Small intestine (tissue), 7 donors: ENCODE results near the gene SOST. TPM values are rescaled to one million over a fixed set of nuclear protein-coding genes. Genes with fewer than 3 reads are reported as not detected.

Experiments
- DNase-seq, 2 donors: peaks; one replicate each; pipeline versions ENCODE4 v3.0.0 to v3.0.0-alpha.2; 2013
- FAIRE-seq: peaks from 2 replicates; lab custom pipeline; 2012; peaks lifted over from hg19 to GRCh38; lab: Jason Lieb, UNC
- H3K27ac ChIP-seq, 3 donors: one replicate each; pipeline ENCODE4 v1.5.1; 2013; ENCODE audit warnings: low read length in 2 of 3, mild to moderate bottlenecking in 2 of 3, control low read depth in 1 of 3, inconsistent platforms in 1 of 3, low read depth in 1 of 3, moderate library complexity in 1 of 3
- H3K27me3 ChIP-seq, 3 donors: one replicate each; pipeline ENCODE4 v1.6.1; 2013; ENCODE audit warnings: low read length in 3 of 3, inconsistent platforms in 1 of 3; ENCODE audit not compliant: control insufficient read depth in 3 of 3, insufficient read depth in 3 of 3
- H3K36me3 ChIP-seq, 3 donors: one replicate each; pipeline ENCODE4 v1.6.1; 2013; ENCODE audit warnings: low read length in 3 of 3, inconsistent platforms in 1 of 3, low read depth in 1 of 3, mild to moderate bottlenecking in 1 of 3, moderate library complexity in 1 of 3; ENCODE audit not compliant: control insufficient read depth in 3 of 3, insufficient read depth in 2 of 3
- H3K4me1 ChIP-seq, 3 donors: one replicate each; pipeline ENCODE4 v1.6.1; 2013; ENCODE audit warnings: low read length in 2 of 3, inconsistent platforms in 1 of 3, low read depth in 1 of 3, mild to moderate bottlenecking in 1 of 3, moderate library complexity in 1 of 3; ENCODE audit not compliant: control insufficient read depth in 3 of 3, insufficient read depth in 2 of 3
- H3K4me3 ChIP-seq, 3 donors: one replicate each; pipeline ENCODE4 v1.5.1; 2013; ENCODE audit warnings: low read length in 3 of 3, control low read depth in 1 of 3, inconsistent platforms in 1 of 3, low read depth in 1 of 3, mild to moderate bottlenecking in 1 of 3, moderate library complexity in 1 of 3
- H3K9me3 ChIP-seq, 2 donors: one replicate each; pipeline ENCODE4 v1.6.1; 2013; ENCODE audit warnings: low read depth in 1 of 2, low read length in 1 of 2; ENCODE audit not compliant: control insufficient read depth in 2 of 2, insufficient read depth in 1 of 2
- WGBS, 3 donors: extraction: QIAGEN DNeasy Blood & Tissue Kit; methylation state at CpG; one replicate each; pipeline ENCODE4 v1.1.7; 2013; 5-methylcytosine and 5-hydroxymethylcytosine counted together
- polyA plus RNA-seq, 4 donors: library from polyadenylated mRNA; stranded (reverse) in 3 of 4; unstranded in 1 of 4; fragments of 200-250 nt in 3 of 4; fragments of 120-200 nt in 1 of 4; gene quantifications; one replicate each; pipeline versions ENCODE4 v1.2.1 to v1.2.3, GENCODE V29; 2013
- donor health status: healthy with polysubstance abuse.
- donor health status: control.
- donor health status: control.
- donor health status: Bipolar disorder and iron deficiency.
- donor health status: healthy.

The SOST gene
- polyA plus RNA-seq, 4 donors: 0.04 TPM; not detected in 3

GRCh38 chr17:43733956-43734355 is 24.6 kb downstream of the SOST start:
- DNase-seq: no peak
- WGBS, 3 donors: 71 to 79% (median 78%) methylated on average over 1 of the region's 1 CpG
- Histone ChIP-seq H3K4me3 (no peak overlapping the region), H3K36me3 (no peaks in the 10 kb centered on the region), H3K27ac (no peak overlapping the region), H3K9me3 (peaks cover 0 to 6% of the 10 kb centered on the region in 2 donors), H3K4me1 (no peaks in the 10 kb centered on the region), H3K27me3 (peaks cover 0 to 3% (median 0%) of the 10 kb centered on the region in 3 donors)
- FAIRE-seq: no peak

DNA sequence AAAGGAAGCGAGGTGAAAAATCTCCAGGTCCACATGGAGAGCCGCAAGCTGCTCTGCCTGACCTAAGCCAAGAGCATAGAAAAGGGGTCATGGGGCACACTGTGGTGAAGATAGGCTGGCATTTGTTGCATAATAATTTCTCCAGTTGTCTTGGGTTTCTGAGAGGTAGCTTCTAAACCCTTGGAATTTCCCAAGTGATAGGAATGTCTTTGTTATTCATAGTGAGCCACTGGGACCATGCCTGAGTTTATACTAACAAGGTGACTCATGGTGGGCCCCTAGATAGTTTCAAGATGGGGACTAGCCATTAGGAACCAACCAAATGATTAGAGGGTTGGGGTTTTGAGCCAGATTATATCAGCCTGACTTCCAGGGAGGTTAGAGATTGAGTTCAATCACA is 25.6 kb downstream of the SOST start:
- DNase-seq: no peak
- H3K36me3 ChIP-seq: no peaks in the 10 kb centered on the region
- no peak overlapping the region for H3K27ac ChIP-seq
- no peak for FAIRE-seq
- no peak overlapping the region for H3K4me3 ChIP-seq
- peaks cover 0 to 6% of the 10 kb centered on the region in 2 donors for H3K9me3 ChIP-seq
- no peaks in the 10 kb centered on the region for H3K4me1 ChIP-seq
- H3K27me3 ChIP-seq: peaks cover 0 to 1% (median 0%) of the 10 kb centered on the region in 3 donors
- WGBS, 3 donors: 96 to 97% (median 96%) methylated on average over 2 of the region's 2 CpGs

DNA sequence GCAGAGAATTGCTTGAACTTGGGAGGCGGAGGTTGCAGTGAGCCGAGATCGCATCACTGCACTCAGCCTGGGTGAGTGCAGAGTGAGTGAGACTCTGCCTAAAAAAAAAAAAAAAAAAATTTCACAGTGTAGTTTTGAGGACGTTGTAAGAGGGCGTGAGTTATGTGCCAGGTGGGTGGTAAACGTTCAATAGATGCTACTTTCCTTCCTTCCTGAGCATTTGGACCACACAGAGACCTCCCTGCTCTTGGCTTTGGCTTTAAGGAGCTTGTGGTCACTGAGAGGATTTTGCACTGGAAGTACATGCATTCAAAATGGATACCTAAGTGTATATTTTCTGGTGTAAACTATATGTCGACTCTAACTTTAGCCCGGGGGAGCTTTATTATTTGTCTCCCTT is 30.5 kb downstream of the SOST start:
- H3K36me3 ChIP-seq: no peaks in the 10 kb centered on the region
- no peak overlapping the region for H3K27ac ChIP-seq
- WGBS, 3 donors: 77 to 82% (median 77%) methylated on average over 8 of the region's 8 CpGs
- H3K4me3 ChIP-seq: no peak overlapping the region
- no peaks in the 10 kb centered on the region for H3K27me3 ChIP-seq
- DNase-seq (no peak), FAIRE-seq (no peak)
- peaks cover 0 to 3% of the 10 kb centered on the region in 2 donors for H3K9me3 ChIP-seq
- H3K4me1 ChIP-seq: no peaks in the 10 kb centered on the region

DNA sequence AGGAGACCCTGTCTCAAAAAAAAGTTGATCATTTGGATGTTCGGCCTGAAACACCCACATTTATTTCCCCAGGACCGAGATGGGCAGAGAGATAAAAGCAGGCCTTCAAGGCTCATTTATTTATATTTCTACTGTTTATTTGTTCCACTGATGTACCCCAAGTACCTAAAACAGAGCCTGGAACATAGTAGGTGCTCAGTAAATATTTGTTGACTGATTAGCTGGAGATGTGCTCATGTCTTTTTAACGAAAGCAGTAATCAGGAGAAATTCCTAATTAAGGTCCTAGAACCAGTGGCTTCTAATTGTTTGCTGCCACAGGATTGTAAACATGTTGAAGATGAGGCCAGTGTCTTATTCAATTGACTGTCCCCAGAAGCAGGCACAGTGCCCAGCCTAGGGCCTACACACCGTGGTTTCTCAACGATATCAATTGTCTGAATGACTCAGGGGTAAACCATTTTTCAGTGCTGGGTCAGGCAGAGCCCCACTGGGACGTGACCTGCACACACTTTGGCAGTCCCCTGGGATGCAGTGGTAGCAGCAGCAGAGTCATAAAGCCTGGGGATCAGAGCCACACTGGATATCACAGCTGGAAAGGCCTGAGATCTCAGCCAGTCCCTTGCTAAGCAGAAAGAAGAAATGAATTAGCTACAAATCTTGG is 34.8 kb downstream of the SOST start:
- no peak for DNase-seq
- no peak overlapping the region for H3K27ac ChIP-seq
- H3K4me3 ChIP-seq: no peak overlapping the region
- WGBS, 3 donors: 59 to 63% (median 61%) methylated on average over 6 of the region's 6 CpGs
- H3K36me3 ChIP-seq: no peaks in the 10 kb centered on the region
- peaks cover 0 to 3% (median 0%) of the 10 kb centered on the region in 3 donors for H3K27me3 ChIP-seq
- peaks cover 0 to 4% (median 0%) of the 10 kb centered on the region in 3 donors for H3K4me1 ChIP-seq
- FAIRE-seq: no peak
- no peaks in the 10 kb centered on the region for H3K9me3 ChIP-seq

DNA sequence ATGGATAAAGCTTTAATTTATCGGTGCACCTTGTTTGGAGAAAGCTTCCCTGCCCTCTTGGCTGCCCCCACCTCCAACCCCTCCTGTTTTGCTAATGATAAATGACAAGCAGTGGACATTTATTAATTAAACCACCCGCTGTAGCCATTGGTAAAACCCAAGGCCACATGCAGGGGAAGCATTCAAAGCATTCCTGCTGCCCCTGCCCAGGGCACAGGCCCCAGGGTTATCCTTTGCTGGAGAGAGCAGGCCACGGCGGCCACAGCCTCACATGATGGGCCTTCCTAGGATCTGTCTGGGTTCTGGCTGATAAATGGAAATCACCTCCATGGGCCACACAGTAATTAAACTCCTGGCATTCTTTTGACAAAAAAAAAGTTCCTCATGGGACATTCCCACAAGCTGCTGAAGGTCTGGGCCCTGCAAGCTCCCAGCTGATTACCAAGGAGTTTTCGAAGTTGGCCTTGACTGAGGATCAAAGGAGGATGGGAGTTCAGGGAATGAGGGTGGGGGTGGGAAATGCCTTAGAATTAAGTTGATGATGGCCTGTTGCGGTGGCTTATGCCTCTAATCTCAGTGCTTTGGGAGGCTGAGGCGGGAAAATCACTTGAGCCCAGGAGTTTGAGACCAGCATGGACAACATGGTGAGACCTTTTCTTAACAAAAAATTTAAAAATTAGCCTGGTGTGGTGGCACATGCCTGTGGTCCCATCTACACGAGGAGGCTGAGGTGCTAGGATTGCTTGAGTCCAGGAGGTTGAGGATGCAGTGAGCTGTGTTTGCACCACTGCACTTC is 35.5 kb downstream of the SOST start:
- peaks cover 0 to 4% (median 0%) of the 10 kb centered on the region in 3 donors for H3K4me1 ChIP-seq
- WGBS, 3 donors: 74 to 84% (median 81%) methylated on average over 8 of the region's 8 CpGs
- peaks cover 0 to 6% (median 0%) of the 10 kb centered on the region in 3 donors for H3K27me3 ChIP-seq
- FAIRE-seq: no peak
- DNase-seq: no peak
- no peaks in the 10 kb centered on the region for H3K9me3 ChIP-seq
- no peak overlapping the region for H3K27ac ChIP-seq
- H3K36me3 ChIP-seq: no peaks in the 10 kb centered on the region
- H3K4me3 ChIP-seq: no peak overlapping the region

- Histone ChIP-seq H3K4me1 (peaks cover 0 to 4% (median 0%) of the 10 kb centered on the region in 3 donors), H3K27ac (no peak overlapping the region), H3K9me3 (no peaks in the 10 kb centered on the region), H3K36me3 (no peaks in the 10 kb centered on the region), H3K27me3 (peaks cover 0 to 7% (median 0%) of the 10 kb centered on the region in 3 donors), H3K4me3 (no peak overlapping the region)
- WGBS, 3 donors: 92 to 93% (median 93%) methylated on average over 3 of the region's 3 CpGs
- FAIRE-seq (no peak), DNase-seq (no peak)
Observed at GRCh38 chr17:43722269-43722619, 36.3 kb downstream of the SOST start.

GRCh38 chr17:43721537-43722268 is 36.9 kb downstream of the SOST start:
- H3K4me3 ChIP-seq: no peak overlapping the region
- no peaks in the 10 kb centered on the region for H3K36me3 ChIP-seq
- no peak for DNase-seq
- WGBS, 3 donors: 88 to 91% (median 88%) methylated on average over 4 of the region's 4 CpGs
- FAIRE-seq: no peak
- H3K4me1 ChIP-seq: peaks cover 0 to 4% (median 0%) of the 10 kb centered on the region in 3 donors
- peaks cover 0 to 9% (median 0%) of the 10 kb centered on the region in 3 donors for H3K27me3 ChIP-seq
- no peak overlapping the region for H3K27ac ChIP-seq
- H3K9me3 ChIP-seq: no peaks in the 10 kb centered on the region
